Ectodermal cell (in vitro differentiated cells): ENCODE measurements around the gene JARID2.

Experiments
- H3K27ac ChIP-seq: 2 replicates; pipeline ENCODE4 v1.7.0; 2013; ENCODE audit warnings: mild to moderate bottlenecking, low read depth, low read length; ENCODE audit not compliant: insufficient read depth, poor library complexity, severe bottlenecking
- H3K27me3 ChIP-seq: 2 replicates; pipeline ENCODE4 v1.7.0; 2013; ENCODE audit warnings: mild to moderate bottlenecking, low read length; ENCODE audit not compliant: insufficient read depth, control insufficient read depth, poor library complexity, severe bottlenecking
- H3K36me3 ChIP-seq: one replicate; pipeline ENCODE4 v1.7.0; 2013; ENCODE audit warnings: low read length; ENCODE audit not compliant: control insufficient read depth, insufficient read depth
- H3K4me1 ChIP-seq: one replicate; pipeline ENCODE4 v1.7.0; 2013; ENCODE audit warnings: low read length; ENCODE audit not compliant: control insufficient read depth, insufficient read depth
- H3K4me3 ChIP-seq: 2 replicates; pipeline ENCODE4 v1.7.0; 2013; ENCODE audit warnings: low read depth, low read length, control low read depth; ENCODE audit not compliant: insufficient read depth
- H3K9me3 ChIP-seq: 2 replicates; pipeline ENCODE4 v1.7.0; 2013; ENCODE audit warnings: mild to moderate bottlenecking, low read length, moderate library complexity; ENCODE audit not compliant: control insufficient read depth
- WGBS, 2 experiments: methylation state at CpG; one replicate each; pipeline ENCODE4 v1.1.7; 2013; ENCODE audit warnings: missing lambda C conversion rate in 2 of 2; 5-methylcytosine and 5-hydroxymethylcytosine counted together

JARID2 gene

GRCh38 chr6:15246666-15247499, 1.0 kb downstream of the JARID2 start:
- H3K27ac ChIP-seq: no peak overlapping the region
- H3K36me3 ChIP-seq: no peaks in the 10 kb centered on the region
- no peaks in the 10 kb centered on the region for H3K9me3 ChIP-seq
- H3K27me3 ChIP-seq: peaks cover 6% of the 10 kb centered on the region
- 0% methylated on average over 16 of the region's 18 CpGs for WGBS, 2 experiments
- H3K4me3 ChIP-seq: peak overlapping the region; percentile 54
- no peaks in the 10 kb centered on the region for H3K4me1 ChIP-seq

DNA sequence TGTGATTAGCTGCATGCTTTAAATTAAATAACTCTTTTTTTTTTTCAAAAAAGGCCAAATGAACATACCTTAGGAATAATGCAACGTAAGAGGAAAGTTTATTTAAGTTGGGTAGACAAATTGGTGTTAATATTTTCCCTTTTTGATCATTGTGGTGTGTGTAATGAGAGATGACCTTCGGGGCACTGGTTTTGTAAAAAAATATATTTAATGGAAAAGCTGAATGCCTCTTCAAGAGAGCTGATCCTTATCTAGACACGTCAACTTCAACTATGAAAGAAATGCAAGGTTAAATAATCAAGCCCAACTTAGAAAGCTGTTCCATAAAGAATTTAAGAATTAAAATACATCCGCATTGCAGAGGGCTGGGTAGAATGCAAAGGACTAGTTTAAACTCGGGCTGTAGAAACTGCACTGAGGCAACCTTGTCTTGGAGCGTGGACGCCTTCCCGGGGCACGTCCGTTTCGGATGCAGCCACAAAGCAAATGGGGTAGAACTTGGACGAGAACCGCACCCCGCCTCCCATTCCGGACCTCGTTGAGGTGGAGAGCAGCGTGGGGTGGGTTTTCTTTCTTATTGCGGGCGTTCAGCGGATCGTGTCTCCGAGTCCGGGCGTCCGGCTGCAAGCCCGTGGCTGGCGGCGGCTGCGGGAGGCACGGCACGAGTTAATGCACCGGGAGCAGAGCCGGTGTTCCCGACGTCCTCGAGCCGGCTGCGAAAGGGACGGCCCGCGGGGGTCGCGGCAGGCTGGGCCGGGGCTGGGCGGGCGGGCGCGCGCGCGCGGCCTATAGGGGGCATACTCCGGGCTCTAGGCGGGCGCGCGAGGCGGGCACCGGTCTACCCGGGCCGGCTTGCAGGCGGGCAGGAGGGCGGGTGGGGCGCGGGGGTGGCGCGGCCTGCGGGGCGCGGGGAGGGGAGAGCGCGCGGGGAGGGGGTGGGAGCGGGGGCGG, 1.9 kb downstream of the JARID2 start:
- H3K36me3 ChIP-seq: no peaks in the 10 kb centered on the region
- H3K4me1 ChIP-seq: no peaks in the 10 kb centered on the region
- H3K27me3 ChIP-seq: peaks cover 6% of the 10 kb centered on the region
- H3K27ac ChIP-seq: peak overlapping the region; percentile 1
- H3K9me3 ChIP-seq: no peaks in the 10 kb centered on the region
- H3K4me3 ChIP-seq: peak overlapping the region; percentile 54
- 0% methylated on average over 70 to 75 of the region's 75 CpGs for WGBS, 2 experiments

DNA sequence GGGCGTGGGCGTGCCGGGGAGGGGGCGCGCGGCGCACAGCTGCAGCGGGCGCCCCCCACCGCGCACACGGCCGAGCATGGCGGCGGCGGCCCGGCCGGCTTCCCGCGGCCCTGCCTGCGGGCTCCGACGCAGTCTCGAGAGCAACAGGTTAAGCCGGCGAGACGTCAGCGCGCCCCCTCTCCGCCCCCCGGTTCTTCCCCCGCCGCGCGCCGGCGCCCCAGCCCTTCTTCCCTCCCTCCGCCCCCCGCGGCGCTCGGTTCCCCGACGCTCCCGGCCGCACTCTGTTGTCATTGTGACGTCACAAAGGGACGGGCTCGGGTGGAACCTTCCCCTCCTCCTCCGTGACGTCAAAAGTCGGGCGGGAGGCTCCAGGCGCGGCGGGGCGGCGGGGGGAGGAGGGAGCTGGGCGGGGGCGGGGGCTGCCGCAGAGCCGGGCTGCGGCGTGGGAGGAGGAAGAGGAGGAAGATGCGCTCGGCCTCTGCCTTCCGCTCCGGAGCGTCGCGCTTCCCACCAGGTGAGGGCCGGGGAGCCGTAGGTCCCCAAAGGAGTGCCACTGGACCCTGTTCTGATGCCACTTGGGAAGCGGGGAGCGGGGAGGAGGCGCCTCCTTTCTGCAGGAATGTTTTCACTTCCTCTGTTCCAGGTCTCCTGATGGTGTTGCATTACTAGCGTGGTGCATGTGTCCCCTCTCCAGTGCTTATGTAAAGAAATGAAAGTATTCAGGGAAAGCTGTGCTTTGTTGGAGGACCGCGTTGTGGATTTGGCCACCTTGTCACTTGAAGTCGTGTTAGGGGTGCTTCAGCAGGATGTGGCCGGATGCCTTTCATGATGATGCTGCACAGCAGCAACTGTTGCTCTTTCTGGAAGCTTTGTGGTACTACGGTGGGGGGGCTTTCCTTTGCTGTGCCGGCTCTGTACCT, 2.8 kb downstream of the JARID2 start:
- peak overlapping the region; percentile 89 for H3K27ac ChIP-seq
- H3K27me3 ChIP-seq: peaks cover 6% of the 10 kb centered on the region
- peak overlapping the region; percentile 46 for H3K4me3 ChIP-seq
- H3K9me3 ChIP-seq: no peaks in the 10 kb centered on the region
- H3K4me1 ChIP-seq: no peaks in the 10 kb centered on the region
- H3K36me3 ChIP-seq: no peaks in the 10 kb centered on the region
- 0% methylated on average over 79 to 83 of the region's 83 CpGs for WGBS, 2 experiments

DNA sequence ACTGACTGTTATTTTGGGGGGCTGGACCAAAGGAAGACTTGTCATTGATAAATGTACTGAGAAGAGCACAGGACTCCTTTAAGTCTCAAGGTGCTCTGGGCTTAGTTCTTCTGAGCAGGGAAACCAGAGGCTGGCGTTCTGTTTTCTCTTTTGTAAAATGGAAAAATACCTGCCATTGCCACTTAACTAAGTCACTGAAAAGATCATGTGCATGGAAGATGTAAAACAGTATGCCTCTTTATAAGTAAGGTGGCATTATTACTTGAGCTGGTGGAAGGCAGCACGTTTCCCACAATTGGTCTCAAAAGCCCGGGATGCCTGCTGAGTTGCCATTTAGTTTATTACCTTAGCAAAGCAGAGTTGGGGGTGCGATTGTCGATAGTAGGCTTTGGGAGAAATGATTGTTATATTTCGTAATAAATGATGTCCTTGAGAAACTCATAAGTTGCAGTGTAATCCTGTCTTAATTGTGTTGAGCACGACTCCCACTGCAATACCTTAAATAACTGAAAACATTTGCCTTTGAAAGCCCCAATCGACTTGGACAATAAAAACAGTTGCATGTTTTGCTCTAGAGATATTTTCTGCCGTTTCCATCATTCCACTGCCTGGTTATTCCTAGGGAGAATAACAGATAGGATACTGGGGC, 3.6 kb downstream of the JARID2 start:
- H3K36me3 ChIP-seq: no peaks in the 10 kb centered on the region
- no peaks in the 10 kb centered on the region for H3K9me3 ChIP-seq
- 28 to 32% methylated on average over 9 of the region's 9 CpGs for WGBS, 2 experiments
- H3K27ac ChIP-seq: no peak overlapping the region
- H3K27me3 ChIP-seq: no peaks in the 10 kb centered on the region
- peak overlapping the region; percentile 46 for H3K4me3 ChIP-seq
- no peaks in the 10 kb centered on the region for H3K4me1 ChIP-seq

DNA sequence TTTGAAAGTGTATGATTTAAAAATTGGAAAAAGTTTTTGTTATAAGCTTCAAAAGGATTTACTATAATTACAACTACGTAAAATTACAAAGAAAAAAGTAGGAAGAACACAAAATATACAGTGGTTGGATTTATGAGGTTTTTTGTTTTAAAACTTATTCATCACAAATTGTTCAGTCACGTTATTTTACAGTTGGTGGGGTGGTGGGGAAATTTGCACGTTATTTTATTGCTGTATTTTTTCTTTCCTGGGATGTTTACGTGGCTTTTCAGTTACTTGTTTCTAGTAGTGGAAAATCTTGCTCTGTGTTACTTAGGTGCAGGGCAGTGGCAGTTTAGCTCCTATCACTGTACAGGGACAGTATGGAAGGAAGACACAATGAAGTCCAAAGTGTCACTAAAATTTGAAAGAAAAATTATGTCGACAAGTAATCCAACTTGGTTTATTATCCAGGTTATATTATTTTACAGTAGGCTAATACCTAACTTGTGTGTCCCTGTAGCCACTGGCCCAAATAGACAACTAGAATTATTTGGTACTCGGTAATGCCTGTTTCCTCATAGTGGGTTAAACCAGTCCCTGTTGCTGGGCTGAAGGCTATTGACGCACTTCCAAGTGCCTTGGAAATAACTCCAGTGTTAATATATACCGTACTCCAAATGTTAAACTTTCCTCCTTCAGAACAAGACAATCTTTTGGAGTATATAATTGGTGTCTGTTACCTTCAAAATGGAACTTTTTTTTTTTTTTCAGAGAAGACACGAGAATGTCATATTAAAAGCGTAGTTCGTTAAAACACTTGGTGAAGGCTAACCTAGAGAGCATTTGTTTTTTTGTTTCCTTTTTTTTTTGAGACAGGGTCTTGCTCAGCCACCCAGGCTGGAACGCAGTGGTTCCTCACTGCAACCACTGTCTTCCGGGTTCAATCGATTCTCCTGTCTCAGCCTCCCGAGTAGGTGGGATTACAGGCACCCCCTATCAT, 4.6 kb downstream of the JARID2 start:
- Histone ChIP-seq H3K4me3 (no peak overlapping the region), H3K9me3 (no peaks in the 10 kb centered on the region), H3K27ac (no peak overlapping the region), H3K4me1 (peaks cover 5% of the 10 kb centered on the region), H3K36me3 (no peaks in the 10 kb centered on the region), H3K27me3 (no peaks in the 10 kb centered on the region)
- WGBS, 2 experiments: 88 to 91% methylated on average over 13 to 15 of the region's 15 CpGs

GRCh38 chr6:15252195-15252594, 6.3 kb downstream of the JARID2 start:
- 82 to 93% methylated on average over 2 to 3 of the region's 3 CpGs for WGBS, 2 experiments
- Histone ChIP-seq H3K36me3 (no peaks in the 10 kb centered on the region), H3K4me1 (peaks cover 8% of the 10 kb centered on the region), H3K9me3 (no peaks in the 10 kb centered on the region), H3K27me3 (no peaks in the 10 kb centered on the region), H3K27ac (no peak overlapping the region), H3K4me3 (no peak overlapping the region)

DNA sequence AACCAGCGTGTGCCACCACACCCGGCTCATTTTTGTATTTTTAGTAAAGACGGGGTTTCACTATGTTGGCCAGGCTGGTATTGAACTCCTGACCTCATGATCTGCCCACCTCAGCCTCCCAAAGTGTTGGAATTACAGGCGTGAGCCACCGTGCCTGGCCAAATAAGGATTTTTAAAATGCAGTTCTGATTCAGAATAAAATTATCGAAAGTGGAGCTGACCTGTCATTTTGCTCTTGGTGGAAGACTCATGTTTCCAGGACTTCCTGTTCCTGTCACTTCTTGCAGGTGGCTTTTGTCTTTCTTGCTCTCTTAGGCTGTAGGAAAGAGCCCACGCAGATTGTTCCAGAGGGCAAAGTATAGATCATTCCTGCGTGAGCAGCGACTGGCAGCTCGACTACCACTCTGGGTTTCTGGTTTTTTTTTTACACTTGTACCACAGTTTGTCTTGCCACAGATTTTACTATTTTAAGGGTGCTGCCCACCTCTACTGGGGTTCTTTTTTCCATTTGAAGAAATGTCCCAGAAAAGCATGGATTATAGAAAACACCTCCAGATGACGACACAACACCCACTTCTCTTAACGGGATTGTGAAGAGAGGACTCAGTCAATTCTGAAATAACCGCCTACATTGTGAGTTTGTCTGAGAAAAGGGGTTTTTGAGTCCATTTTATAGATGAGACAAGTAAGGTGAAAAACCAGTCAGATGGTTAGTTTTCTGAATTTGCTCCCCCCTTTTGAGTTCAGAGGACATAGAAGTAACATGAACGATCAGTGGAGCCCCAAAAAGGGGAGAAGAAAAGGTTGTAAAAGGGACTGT, 7.5 kb downstream of the JARID2 start:
- H3K27ac ChIP-seq: no peak overlapping the region
- peaks cover 8% of the 10 kb centered on the region for H3K4me1 ChIP-seq
- 87 to 88% methylated on average over 14 of the region's 14 CpGs for WGBS, 2 experiments
- no peaks in the 10 kb centered on the region for H3K36me3 ChIP-seq
- H3K4me3 ChIP-seq: no peak overlapping the region
- no peaks in the 10 kb centered on the region for H3K9me3 ChIP-seq
- H3K27me3 ChIP-seq: no peaks in the 10 kb centered on the region
